ENCODE data around the gene CLSTN3. TPM values are rescaled to one million over a fixed set of nuclear protein-coding genes. Genes with fewer than 3 reads are reported as not detected.

Gene CLSTN3
- total and polyA plus RNA-seq, 9 of the 15 experiments (the other 6 are each of a cell fraction or from before 2014, with no cell fraction given): 0.08 to 23.2 (median 11.0) TPM

DNA sequence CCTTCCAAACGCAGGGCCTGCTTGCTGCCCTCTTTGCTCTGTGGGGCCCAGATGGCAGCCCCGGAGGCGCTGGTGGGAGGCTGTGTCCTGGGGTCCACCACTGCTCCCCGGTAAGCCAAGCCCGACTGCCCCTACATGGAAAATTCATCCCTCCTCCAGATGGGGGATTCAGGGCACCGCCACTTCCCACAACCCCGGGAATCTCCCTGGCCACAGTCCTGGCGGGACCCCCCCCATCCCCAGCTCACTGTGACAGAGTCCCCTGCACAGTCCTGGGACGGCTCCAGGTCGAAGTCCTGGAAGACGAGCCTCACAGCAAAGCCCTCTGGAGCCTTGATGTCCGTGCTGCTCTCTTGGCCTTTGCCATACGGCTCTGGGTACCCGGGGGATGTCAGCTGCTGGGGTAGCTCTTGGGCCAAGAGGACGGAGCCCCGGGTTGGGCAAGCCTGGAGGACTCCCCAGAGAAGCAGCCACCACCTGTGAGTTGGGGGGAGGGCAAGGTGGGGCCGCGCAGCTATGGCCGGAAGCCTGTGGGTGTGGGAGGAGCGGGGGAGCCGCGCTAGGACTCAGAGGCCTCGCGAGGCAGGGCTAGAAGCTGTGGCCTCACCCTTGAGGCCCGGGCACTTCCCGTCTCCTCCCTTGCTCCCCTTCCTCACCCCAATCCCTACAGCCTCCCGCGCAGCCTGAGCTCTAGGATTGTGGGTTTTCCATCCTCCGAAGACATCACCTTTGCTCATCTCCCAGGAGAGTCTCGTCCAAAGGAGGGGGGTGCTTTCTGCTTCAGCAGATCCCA is 22.0 kb upstream of the CLSTN3 start (continued):
- TF ChIP-seq, protein P1, sequence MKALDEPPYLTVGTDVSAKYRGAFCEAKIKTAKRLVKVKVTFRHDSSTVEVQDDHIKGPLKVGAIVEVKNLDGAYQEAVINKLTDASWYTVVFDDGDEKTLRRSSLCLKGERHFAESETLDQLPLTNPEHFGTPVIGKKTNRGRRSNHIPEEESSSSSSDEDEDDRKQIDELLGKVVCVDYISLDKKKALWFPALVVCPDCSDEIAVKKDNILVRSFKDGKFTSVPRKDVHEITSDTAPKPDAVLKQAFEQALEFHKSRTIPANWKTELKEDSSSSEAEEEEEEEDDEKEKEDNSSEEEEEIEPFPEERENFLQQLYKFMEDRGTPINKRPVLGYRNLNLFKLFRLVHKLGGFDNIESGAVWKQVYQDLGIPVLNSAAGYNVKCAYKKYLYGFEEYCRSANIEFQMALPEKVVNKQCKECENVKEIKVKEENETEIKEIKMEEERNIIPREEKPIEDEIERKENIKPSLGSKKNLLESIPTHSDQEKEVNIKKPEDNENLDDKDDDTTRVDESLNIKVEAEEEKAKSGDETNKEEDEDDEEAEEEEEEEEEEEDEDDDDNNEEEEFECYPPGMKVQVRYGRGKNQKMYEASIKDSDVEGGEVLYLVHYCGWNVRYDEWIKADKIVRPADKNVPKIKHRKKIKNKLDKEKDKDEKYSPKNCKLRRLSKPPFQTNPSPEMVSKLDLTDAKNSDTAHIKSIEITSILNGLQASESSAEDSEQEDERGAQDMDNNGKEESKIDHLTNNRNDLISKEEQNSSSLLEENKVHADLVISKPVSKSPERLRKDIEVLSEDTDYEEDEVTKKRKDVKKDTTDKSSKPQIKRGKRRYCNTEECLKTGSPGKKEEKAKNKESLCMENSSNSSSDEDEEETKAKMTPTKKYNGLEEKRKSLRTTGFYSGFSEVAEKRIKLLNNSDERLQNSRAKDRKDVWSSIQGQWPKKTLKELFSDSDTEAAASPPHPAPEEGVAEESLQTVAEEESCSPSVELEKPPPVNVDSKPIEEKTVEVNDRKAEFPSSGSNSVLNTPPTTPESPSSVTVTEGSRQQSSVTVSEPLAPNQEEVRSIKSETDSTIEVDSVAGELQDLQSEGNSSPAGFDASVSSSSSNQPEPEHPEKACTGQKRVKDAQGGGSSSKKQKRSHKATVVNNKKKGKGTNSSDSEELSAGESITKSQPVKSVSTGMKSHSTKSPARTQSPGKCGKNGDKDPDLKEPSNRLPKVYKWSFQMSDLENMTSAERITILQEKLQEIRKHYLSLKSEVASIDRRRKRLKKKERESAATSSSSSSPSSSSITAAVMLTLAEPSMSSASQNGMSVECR (CRISPR knock-in tag; IDR thresholded peaks at IDR 0.05): 0 out of 2 replicates have a peak, but pooled peaks have one; percentile 64
- TF ChIP-seq POLR2A (conservative IDR thresholded peaks at IDR 0.05): peak; percentile 87
- no peak for TF ChIP-seq RAD21 (CRISPR knock-in tag; conservative IDR thresholded peaks at IDR 0.05 in 1 of 2, IDR thresholded peaks at IDR 0.05 in 1 of 2)
- peak; percentile 42 for TF ChIP-seq RBBP5 (IDR thresholded peaks at IDR 0.05; ENCODE audit: borderline replicate concordance, insufficient read depth, low read length, poor library complexity, severe bottlenecking)
- peak in 2 of 3 experiments; percentile 73 to 83 for TF ChIP-seq YY1 (IDR thresholded peaks at IDR 0.05; ENCODE audit: borderline replicate concordance in 1 of 3, control insufficient read depth in 1 of 3, extremely low read depth in 1 of 3, insufficient read depth in 3 of 3, insufficient read length in 1 of 3, insufficient replicate concordance in 2 of 3, low read depth in 1 of 3, low read length in 2 of 3)
- no peak for TF ChIP-seq KLF13 (tag; IDR thresholded peaks at IDR 0.05; ENCODE audit: borderline replicate concordance, low read depth)
- TF ChIP-seq HOXB6 (CRISPR knock-in tag; IDR thresholded peaks at IDR 0.05; ENCODE audit: borderline replicate concordance): no peak
- TF ChIP-seq, protein P2, sequence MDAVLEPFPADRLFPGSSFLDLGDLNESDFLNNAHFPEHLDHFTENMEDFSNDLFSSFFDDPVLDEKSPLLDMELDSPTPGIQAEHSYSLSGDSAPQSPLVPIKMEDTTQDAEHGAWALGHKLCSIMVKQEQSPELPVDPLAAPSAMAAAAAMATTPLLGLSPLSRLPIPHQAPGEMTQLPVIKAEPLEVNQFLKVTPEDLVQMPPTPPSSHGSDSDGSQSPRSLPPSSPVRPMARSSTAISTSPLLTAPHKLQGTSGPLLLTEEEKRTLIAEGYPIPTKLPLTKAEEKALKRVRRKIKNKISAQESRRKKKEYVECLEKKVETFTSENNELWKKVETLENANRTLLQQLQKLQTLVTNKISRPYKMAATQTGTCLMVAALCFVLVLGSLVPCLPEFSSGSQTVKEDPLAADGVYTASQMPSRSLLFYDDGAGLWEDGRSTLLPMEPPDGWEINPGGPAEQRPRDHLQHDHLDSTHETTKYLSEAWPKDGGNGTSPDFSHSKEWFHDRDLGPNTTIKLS (IDR thresholded peaks at IDR 0.05; ENCODE audit: borderline replicate concordance, low read depth): no peak
- no peak for TF ChIP-seq CBX2 (IDR thresholded peaks at IDR 0.05; ENCODE audit: insufficient read depth, low read length, poor library complexity, severe bottlenecking)

Data from K562 (cell line).